ENCODE measurements around the gene SYNGR3. TPM values are rescaled to one million over a fixed set of nuclear protein-coding genes. Genes with fewer than 3 reads are reported as not detected.

The SYNGR3 gene
- total and polyA plus RNA-seq, 12 donors: 0.54 to 10.9 (median 2.8) TPM; not detected in 2

GRCh38 chr16:2037647-2038381 lies 48.0 kb downstream of the SYNGR3 start:
- WGBS, 4 donors: 74 to 77% (median 76%) methylated on average over 17 to 29 of the region's 29 CpGs
- Histone ChIP-seq H3K27ac (peak overlapping the region in 2 of 5 donors; percentile 72 to 90), H3K4me1 (replicated peaks in 1 of 2) (peaks cover 9 to 62% of the 10 kb centered on the region in 2 donors), H3K9me3 (replicated peaks in 1 of 3) (no peaks in the 10 kb centered on the region), H3K36me3 (replicated peaks in 1 of 2) (no peaks in the 10 kb centered on the region), H3K27me3 (no peaks in the 10 kb centered on the region), H3K4me3 (no peak overlapping the region)
- intact Hi-C loops (cut with DNase I): no loop called here
- TF ChIP-seq POLR2A (IDR thresholded peaks at IDR 0.05): no peak
- TF ChIP-seq, protein P1, sequence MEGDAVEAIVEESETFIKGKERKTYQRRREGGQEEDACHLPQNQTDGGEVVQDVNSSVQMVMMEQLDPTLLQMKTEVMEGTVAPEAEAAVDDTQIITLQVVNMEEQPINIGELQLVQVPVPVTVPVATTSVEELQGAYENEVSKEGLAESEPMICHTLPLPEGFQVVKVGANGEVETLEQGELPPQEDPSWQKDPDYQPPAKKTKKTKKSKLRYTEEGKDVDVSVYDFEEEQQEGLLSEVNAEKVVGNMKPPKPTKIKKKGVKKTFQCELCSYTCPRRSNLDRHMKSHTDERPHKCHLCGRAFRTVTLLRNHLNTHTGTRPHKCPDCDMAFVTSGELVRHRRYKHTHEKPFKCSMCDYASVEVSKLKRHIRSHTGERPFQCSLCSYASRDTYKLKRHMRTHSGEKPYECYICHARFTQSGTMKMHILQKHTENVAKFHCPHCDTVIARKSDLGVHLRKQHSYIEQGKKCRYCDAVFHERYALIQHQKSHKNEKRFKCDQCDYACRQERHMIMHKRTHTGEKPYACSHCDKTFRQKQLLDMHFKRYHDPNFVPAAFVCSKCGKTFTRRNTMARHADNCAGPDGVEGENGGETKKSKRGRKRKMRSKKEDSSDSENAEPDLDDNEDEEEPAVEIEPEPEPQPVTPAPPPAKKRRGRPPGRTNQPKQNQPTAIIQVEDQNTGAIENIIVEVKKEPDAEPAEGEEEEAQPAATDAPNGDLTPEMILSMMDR (IDR thresholded peaks at IDR 0.05): no peak
- DNase-seq: no peak

DNA sequence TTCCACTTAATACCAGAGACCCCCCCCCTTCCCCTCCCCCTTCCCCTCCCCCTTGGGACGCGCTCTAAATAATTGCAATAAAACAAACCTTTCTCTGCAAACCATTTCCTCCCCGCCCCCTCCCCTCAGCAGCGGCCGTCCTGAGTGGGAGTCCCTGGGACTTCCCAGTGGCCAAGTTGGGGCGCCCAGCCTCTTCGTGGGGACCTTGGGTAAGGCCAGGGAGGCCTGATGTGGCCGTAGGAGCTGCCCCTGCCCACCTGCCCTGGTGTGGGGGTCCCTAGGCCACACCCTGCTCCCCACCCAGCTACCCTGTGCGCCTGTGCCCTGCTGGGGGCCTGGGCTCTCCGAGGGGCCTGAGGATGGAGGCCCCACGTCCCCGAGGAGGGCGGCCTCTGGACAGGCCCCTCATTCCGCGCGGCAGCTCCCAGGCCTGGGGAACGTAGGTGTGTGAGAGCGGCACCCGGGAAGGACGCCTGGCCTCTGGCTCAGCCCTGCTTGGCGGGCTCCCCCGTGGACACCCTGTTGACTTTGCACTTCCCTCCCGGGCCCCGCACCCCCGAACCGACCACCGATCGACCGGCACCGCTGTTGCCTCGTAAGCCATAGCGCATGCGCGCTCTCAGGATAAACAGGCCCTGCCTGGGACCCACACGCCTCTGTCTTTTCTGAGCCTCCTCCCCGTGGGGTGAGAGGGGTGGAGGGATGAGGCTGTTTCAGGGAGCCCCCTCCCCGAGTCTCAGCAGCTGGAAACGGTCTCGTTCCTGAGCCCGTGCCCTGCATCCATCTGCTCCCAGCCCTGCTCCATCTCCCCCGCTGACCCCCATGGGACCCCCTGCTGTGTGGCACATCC lies 48.8 kb downstream of the SYNGR3 start:
- Histone ChIP-seq H3K27ac (peak overlapping the region in 3 of 5 donors; percentile 40 to 90 (median 78)), H3K4me1 (replicated peaks in 1 of 2) (peaks cover 5 to 54% of the 10 kb centered on the region in 2 donors), H3K4me3 (no peak overlapping the region)

DNA sequence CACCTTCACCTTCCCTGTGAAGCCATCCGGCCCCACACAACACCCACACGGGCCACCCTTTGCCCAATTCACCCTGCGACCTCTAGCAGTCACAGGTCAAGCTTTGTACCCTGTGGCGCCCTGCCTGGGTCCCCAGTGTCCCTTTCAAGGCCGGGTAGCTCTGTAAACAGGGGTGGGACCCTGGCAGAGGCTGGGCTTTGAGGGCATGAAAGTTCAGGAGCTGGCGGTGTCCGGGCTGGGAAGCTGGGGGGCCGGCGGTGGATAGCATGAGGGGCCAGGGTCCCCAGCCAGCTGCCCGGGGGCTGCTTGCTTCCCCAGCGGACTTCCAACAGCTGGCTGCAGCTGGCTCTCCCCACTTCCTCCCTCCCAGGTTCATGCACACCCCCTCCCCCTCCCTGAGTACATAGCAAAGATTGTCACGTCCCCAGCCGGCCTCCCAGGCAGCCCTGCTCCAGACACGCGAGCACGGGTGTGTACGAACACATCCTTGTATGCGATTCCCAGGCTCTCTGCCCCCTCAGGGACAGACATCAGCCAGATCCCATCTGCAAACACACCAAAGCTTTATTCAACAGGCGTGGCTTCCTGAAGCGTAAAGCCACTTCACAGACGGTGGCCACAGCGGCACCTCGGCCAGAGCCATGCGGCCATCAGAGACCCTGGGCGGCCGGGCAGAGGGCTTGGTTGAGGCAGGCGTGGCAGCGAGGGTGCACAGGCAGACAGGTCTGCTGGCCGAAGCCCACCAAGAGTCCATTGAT lies 49.7 kb downstream of the SYNGR3 start:
- Histone ChIP-seq H3K4me1 (replicated peaks in 1 of 2) (peaks cover 0 to 48% of the 10 kb centered on the region in 2 donors), H3K4me3 (no peak overlapping the region), H3K27ac (peak overlapping the region in 3 of 5 donors; percentile 40 to 90 (median 78)), H3K36me3 (replicated peaks in 1 of 2) (no peaks in the 10 kb centered on the region), H3K27me3 (no peaks in the 10 kb centered on the region), H3K9me3 (replicated peaks in 1 of 3) (no peaks in the 10 kb centered on the region)
- WGBS, 4 donors: 57 to 66% (median 59%) methylated on average over 19 to 29 of the region's 29 CpGs
- TF ChIP-seq, protein P1 (IDR thresholded peaks at IDR 0.05): no peak
- no peak for TF ChIP-seq POLR2A (IDR thresholded peaks at IDR 0.05)
- DNase-seq: peak in 6 of 7 donors; percentile 40 to 84 (median 64)
- intact Hi-C loops (cut with DNase I): no loop called here

More for the DNA sequence above, 48.8 kb downstream of the SYNGR3 start:
- no peaks in the 10 kb centered on the region for H3K36me3 ChIP-seq (replicated peaks in 1 of 2)
- no peaks in the 10 kb centered on the region for H3K27me3 ChIP-seq
- intact Hi-C loops (cut with DNase I): no loop called here
- TF ChIP-seq, protein P1 (IDR thresholded peaks at IDR 0.05): no peak
- no peak for TF ChIP-seq POLR2A (IDR thresholded peaks at IDR 0.05)
- WGBS, 4 donors: 46 to 74% (median 70%) methylated on average over 14 to 41 of the region's 41 CpGs
- H3K9me3 ChIP-seq (replicated peaks in 1 of 3): no peaks in the 10 kb centered on the region
- DNase-seq: no peak

Data from adrenal gland (tissue), 12 donors.